GM21390 (cell line): ENCODE results near the gene ANAPC2.
A peak's percentile ranks its signal among the peaks of the same experiment; 100 is the strongest.

Experiments used
- ATAC-seq: cut with Tn5 transposase; IDR thresholded peaks from one replicate; pipeline ENCODE4 v1.9.1; 2021; ENCODE audit not compliant: unreplicated experiment

Gene ANAPC2

GRCh38 chr9:137164370-137165249 lies 23.8 kb downstream of the ANAPC2 start:
- no peak for ATAC-seq

DNA sequence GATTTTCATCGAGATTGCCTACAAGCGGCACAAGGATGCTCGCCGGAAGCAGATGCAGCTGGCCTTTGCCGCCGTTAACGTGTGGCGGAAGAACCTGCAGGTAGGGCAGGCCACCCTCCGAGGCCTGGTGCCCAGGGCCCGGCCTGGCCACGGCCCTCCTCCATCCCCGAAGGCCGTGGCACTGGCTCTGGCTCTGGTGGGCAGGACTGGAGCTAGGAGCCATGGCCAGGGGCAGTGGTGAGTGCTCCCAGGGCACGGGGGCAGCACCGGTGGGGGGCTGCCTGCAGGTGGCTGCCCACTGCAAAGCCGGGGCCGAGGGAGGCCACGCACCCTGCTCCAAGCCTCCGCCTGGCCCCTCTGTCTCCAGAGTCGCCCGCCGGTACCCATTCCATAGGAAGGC lies 24.6 kb downstream of the ANAPC2 start:
- ATAC-seq: no peak

GRCh38 chr9:137163365-137163715 lies 25.0 kb downstream of the ANAPC2 start:
- no peak for ATAC-seq

DNA sequence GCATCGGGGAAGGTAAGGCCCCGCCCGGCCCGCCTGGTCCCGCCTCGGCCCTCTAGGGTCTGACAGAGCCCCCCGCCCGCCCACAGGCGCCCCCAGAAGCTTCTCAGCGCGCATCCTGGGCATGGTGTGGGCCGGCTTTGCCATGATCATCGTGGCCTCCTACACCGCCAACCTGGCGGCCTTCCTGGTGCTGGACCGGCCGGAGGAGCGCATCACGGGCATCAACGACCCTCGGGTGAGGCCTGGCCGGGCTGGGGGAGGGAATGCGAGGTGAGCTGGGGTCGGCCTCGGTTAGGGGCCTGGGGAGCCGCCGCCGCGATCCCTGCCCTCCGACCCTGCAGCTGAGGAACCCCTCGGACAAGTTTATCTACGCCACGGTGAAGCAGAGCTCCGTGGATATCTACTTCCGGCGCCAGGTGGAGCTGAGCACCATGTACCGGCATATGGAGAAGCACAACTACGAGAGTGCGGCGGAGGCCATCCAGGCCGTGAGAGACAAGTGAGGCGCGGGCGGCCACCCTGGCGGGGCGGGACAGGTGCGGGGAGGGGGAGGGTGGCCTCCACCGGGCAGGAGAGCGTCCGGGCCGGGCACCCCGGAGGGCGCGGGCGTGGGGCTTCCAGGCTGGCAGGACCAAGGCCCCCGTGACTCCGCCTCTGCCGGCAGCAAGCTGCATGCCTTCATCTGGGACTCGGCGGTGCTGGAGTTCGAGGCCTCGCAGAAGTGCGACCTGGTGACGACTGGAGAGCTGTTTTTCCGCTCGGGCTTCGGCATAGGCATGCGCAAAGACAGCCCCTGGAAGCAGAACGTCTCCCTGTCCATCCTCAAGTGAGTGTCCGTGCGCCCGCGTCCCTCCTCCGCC lies 25.6 kb downstream of the ANAPC2 start:
- no peak for ATAC-seq

DNA sequence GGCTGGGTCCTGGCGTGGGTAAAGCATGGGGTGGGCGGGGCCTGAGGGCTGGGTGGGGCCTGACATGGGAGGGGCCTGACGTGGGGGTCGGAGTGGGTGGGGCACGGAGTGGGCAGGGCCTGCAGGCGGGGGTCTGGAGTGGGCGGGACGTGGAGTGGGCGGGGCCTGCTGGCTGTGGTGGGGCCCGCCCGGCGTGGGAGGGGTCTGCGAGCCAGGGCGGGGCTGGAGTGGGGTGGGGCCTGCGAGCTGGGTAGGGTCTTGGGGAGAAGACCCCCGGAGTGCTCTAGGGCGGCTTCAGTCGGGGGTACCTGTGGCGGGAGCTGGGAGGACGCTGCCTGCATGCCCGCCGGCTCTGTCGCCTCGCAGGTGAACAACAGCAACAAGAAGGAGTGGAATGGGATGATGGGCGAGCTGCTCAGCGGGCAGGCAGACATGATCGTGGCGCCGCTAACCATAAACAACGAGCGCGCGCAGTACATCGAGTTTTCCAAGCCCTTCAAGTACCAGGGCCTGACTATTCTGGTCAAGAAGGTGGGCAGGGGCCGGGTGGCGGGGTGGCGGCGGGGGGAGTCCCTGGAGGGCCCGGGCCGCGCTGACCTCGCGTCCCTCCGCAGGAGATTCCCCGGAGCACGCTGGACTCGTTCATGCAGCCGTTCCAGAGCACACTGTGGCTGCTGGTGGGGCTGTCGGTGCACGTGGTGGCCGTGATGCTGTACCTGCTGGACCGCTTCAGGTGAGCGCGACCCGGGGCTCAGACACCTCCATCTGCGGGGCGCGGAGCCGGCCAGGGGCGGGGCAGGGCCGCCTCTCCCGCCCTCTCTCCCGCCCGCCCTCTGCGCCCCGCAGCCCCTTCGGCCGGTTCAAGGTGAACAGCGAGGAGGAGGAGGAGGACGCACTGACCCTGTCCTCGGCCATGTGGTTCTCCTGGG lies 26.5 kb downstream of the ANAPC2 start:
- ATAC-seq: no peak

DNA sequence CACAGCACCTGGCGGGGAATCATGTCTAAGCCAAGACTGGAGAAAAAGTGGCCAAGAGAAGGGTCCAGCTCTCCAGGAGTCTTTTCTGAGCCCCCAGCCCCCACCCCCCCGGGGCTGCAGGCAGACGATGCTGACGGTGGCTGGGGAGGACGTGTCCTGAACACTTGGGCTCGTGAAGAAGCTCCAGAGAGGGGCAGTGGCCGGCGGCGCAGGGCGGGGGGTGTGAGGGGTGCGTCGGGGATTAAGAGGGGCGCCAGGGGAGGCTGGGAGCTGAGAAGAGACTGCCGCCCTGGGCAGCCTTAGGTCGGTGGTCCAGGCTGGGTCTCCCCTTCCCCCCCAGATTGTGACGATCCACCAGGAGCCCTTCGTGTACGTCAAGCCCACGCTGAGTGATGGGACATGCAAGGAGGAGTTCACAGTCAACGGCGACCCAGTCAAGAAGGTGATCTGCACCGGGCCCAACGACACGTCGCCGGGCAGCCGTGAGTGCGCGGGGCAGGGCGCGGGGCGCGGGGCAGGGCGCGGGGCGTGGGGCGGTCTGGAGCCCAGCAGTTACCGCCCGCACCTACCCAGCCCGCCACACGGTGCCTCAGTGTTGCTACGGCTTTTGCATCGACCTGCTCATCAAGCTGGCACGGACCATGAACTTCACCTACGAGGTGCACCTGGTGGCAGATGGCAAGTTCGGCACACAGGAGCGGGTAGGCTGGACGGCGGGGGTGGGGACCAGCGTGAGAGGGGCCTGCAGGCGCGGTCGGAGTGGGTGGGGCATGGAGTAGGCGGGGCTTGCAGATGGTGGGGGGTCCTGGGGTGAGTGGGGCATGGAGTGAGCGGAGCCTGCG lies 27.4 kb downstream of the ANAPC2 start:
- ATAC-seq: no peak

- ATAC-seq: no peak
Observed at GRCh38 chr9:137160054-137160425, 28.3 kb downstream of the ANAPC2 start.

DNA sequence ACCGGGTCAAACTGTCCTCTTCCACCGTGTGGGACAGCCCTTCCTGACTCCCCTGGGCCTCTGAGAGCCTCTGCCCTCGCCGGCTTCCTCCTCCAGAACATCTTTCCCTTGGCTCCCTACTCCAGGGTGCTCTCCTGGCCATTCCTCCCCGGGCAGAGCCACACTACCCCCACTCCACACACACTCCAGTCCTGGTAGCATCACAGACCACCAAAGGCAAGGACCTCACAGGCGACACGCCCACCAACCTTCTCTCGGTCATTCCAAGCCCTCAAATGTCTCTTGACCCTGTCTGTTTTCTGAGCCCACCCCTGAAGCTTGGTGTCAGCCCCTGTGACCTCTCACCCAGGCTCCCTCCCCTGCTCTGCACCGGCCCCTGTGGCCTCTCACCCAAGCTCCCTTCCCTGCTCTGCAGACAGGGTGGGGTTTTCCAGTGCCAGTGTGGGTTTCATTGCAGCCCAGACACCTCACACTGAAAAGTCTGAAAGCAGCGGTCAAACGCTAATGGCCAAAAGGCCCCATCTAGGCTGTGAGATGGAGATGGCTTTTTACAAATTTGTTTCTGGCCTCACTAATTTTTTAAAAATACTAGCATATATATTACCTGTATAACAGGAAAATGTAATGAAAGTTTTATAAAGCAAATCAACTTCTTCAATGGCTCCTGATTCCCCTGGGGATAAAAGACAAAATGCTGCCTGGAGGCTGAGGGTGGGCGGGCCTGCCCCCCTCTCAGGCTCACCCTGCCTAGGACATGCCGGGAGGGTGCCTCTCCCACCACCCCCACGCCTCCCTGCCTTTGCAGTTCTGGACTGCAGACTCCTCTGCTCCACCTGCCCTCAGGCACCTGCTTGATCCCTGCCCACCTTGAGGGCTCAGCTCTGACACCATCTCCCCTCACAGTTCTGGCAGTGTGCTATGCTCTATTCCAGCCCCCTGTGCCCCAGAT lies 29.0 kb downstream of the ANAPC2 start:
- ATAC-seq: no peak

DNA sequence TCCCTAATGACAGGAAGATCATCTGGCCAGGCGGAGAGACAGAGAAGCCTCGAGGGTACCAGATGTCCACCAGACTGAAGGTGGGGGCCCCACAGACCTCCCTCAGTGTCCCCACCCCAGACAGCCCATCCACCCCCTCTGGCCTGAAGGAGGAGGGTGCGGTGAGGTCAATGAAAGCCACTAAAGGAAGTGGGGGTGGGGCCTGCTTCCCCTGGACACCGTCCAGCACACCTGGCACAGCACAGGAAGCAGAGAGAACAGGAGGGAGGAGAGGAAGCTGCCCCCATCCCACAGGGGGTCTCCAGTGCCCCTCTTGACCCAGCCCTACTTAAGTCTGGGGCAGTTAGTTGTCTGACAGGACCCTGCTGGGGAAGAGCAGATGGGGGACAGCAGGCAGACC lies 29.7 kb downstream of the ANAPC2 start:
- no peak for ATAC-seq

DNA sequence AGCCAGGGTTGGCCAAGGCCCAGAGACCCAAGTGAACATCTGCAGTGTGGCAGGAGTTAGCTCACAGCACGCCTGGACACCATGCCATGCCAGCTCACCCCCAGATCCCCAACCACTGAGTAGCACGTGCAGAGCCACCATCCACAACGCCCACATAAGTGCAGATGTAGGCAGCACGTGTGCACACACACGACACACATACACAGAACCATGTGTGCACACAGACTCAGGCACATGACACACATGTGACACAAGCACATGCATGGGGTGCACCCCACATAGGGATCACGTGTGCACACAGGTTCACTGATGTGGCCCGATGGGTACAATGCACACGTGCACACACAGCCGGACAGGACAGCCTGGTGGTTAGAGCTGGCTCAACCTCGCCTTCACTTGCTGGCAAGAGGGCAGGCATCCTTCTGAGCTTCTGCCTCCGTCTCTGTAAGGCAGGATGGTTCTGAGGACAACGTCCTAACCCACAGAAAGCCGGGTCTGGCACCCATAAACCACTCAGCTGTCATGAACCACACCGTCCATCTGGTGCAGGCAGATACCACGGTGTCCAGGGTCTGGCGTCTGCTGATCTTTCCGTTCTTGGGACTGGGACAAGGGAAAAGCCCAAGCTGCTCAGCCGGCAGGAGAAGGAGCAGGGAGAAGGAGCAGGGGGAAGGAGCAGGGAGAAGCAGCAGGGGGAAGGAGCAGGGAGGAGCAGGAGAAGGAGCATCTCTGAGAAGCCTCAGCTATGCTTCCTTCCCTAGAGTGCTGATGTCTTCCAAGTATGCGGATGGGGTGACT lies 30.5 kb downstream of the ANAPC2 start:
- ATAC-seq: no peak

DNA sequence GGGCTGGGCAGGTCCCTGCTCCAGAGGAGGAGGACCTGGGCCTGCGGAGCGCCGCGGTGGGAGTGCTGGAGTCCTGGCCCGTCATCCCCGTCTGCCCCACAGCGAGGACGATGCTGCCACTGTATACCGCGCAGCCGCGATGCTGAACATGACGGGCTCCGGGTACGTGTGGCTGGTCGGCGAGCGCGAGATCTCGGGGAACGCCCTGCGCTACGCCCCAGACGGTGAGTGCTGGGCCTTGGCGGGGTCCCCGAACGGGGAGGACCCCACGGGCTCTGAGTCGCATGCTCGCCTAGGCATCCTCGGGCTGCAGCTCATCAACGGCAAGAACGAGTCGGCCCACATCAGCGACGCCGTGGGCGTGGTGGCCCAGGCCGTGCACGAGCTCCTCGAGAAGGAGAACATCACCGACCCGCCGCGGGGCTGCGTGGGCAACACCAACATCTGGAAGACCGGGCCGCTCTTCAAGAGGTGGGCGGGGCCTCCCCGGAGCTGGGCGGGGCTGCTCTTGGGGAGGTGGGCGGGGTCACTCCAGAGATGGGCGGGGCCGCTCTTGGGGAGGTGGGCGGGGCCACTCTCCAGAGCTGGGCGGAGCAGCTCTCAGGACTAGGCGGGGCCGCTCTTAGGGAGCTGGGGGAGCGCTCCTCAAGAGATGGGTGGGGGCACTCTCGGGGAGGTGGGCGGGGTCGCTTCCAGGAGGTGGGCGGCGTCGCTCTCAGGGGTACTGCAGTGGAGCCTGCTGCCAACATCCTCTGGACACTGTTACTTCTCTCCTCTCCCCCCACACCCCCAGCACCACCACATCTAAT lies 31.6 kb downstream of the ANAPC2 start:
- ATAC-seq: no peak

- ATAC-seq: no peak
Observed at GRCh38 chr9:137152844-137153405, 35.4 kb downstream of the ANAPC2 start.

GRCh38 chr9:137150617-137151457 lies 37.5 kb downstream of the ANAPC2 start:
- ATAC-seq: peak; percentile 46

GRCh38 chr9:137149942-137150616 lies 38.3 kb downstream of the ANAPC2 start:
- ATAC-seq: peak; percentile 22

DNA sequence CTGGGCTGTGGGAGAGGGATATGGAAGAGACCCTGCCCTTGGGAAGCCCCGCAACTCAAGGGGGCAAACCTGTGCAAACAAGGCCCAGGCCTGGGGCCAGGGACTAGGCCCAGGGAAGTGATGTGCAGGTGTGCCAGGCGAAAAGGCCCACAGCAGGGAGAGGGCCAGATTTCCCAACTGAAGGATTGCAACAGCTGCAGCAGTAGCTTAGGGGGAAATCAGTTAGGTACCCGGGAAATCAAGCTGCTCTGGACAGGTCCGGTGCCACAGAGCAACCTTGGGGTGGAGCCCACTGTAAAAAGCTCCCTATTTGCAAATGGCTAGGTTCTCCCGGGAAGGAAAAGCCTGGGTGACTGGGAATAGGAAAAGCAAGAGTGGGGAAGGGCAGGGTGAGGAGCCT lies 39.0 kb downstream of the ANAPC2 start:
- ATAC-seq: no peak

DNA sequence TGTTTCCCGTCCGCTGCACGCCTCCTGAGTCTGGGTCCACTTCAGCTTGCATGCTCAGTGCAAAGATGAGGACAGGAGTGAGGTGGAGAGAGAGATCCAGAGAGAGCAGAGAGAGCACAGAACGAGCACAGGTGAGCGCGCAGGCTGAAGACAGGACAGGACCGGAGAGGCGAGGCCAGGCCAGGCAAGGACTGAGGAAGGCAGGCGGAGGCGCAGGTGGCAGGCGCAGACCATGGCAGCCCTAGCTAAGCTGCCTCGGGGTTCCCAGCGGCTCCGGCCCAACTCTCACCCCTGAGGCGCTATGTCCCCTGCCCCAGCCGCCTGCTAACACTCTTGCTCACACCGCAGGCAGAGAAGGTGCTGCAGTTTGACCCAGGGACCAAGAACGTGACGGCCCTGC lies 39.7 kb downstream of the ANAPC2 start:
- ATAC-seq: no peak
